GM11168 (cell line): Measurements from ENCODE around the gene SKIDA1.

Source experiments
- in situ Hi-C: fragments of 300-500 bp; cut with MboI; formaldehyde crosslinking; loops from one replicate; pipeline ENCODE4 v1.12.0; 2022; ENCODE audit warnings: low sequenced_read_pairs; ENCODE audit not compliant: unreplicated experiment

Gene SKIDA1

GRCh38 chr10:21503542-21503941 is 21.9 kb downstream of the SKIDA1 start:
- in situ Hi-C loops = no loop called here

DNA sequence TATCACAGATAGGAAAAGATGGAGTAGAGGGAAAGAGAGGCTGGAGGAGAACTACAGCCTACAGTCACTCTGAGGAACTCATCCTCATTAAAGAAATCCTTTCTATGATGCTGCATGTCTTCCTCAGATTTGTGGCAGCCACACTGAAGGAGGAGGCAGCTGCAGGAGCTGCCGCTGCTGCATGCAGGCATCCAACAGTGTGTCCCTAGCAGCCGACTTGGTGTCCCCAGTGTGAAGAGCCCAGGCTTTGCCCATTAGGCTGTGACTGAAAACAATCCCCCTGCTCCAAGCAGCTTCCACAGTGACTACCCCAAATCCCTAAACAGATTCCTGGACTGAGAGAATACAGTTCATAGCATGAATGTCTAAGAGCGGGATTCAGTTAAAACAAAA is 23.1 kb downstream of the SKIDA1 start:
- in situ Hi-C loops = no loop called here

DNA sequence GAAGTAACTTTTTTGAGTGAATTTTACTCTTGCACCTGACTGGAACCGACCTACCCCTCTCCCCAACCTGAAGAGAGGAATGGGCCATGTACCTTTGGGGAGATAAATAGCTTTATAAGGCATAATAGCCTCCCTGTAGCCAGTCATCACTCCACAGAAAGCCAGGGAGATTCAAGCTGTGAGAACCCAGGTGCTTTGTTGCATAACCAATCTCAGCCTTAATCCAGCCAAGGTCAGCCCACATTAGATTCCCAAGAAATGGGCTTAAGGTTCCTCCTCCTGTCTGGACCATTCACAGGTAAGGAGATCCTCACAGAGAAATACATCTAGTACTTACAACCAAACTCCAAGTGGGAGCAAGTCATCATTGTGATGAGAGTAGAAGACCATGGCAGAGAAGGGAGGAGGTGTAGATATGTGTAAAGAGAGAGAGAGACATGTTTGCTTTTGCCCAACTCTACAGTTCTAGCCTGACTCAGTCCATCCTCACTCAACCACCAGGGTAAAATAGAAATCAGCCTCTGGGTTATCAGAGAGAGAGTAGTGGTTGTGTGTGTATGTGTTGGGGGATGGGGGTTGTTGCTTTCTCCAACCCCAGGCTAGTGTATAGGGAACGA is 23.6 kb downstream of the SKIDA1 start:
- in situ Hi-C loops = no loop called here

DNA sequence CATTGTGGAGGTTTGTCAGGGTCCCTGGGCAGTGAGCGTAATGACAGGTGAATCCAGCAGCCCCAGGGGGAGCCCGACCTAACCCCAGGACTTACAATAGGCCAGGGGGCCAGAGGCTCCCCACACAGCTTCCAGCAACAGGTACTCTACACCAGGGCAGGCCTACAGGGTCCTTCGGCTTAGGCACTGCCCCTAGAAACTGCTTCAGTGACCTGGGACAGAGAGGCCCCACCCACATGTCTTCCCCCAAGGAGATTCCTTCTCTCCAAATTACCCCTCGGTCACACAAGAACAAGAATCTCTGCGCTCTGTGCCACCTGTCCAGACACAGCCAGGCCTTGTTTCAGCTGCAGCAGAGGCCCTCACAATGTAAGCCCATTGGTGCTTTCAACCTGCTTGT is 24.4 kb downstream of the SKIDA1 start:
- in situ Hi-C loops = no loop called here

DNA sequence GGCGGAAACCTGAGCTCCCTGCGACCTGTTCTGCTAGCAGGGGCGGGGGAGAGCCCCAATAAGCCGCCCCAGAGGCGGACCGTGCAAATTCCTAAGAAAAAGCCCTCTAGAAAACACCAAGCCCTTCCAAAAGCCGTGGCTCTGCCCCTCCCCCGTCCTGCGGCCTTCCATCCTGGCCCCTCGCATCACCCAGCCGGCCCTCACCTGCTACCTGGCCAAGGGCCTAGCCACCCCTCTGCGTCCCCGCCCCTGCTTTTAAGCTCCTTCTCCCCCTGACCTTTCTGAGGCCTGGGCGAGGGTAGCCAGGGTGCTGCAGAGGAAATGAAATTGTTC is 24.9 kb downstream of the SKIDA1 start:
- in situ Hi-C loops = no loop called here

- in situ Hi-C loops = loop anchor here (10.0 kb wide), 2 partner anchors 225 to 465 kb away; no protein-coding TSS in a partner anchor
These were observed 25.5 kb downstream of the SKIDA1 start for GRCh38 chr10:21499701-21500577.

- in situ Hi-C loops = loop anchor here (10.0 kb wide), 2 partner anchors 226 to 466 kb away; no protein-coding TSS in a partner anchor
These were observed 26.5 kb downstream of the SKIDA1 start for GRCh38 chr10:21498986-21499385.

DNA sequence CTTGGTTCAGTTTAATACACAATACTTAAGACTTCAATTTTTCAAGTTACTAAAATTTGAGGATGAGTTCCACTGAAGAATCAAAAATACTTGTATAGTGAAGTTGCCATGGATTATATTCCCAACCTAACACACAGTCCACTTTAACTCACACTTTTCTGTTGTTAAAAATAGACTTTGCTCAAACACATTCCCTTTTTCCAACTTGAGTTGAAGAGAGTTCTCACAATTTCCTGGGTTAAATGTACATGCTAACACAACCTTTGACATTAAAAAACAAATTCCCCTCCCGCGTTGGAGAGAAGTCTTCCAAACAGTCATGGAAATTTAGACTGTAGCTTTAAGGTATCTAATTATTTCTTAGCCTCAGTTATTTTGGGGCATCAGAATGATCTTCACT is 27.1 kb downstream of the SKIDA1 start:
- in situ Hi-C loops = loop anchor here (10.0 kb wide), 2 partner anchors 226 to 466 kb away; no protein-coding TSS in a partner anchor

- in situ Hi-C loops = loop anchor here (10.0 kb wide), 2 partner anchors 228 to 468 kb away; no protein-coding TSS in a partner anchor
These were observed 28.2 kb downstream of the SKIDA1 start for GRCh38 chr10:21497177-21497807.

DNA sequence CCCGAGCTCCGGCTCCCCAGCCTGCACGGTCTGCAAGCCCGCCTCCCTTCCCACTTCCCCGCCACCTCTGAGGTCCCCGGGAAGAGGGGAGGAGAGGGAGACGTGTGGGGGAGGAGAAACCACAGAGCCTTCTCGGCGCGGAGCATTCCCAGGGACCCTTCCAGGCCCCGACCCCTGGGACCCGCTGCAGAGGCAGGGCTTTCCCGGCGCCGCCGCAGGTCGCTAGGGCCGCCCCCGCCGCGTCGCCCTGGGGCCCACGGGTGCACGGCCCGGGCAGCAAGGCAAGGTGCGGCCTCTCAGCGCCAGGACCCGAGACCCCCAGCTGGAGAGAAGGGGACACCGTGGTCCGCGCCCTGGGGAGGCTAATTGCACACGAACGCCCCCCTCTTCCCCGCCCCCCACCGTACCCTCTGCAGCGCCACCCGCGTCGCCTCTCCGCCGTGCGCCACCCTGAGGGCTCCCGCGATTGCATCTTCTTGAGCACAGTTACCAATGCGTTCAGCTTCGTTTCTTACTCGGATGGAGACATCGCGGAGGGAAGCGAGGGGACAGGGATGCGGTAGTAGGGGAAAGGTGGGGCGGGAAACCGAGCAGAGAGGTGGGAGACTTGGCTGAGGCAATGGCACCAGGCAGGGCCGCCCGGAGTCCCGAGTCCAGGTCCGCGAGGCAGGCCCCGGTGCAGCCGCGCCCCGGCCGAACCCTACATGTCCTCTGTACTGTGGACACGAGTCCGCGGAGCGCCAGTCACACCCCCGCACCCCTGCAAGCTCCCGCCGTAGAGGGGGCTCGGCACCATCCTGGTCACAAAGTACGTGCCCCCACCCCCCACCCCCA is 28.9 kb downstream of the SKIDA1 start:
- in situ Hi-C loops = loop anchor here (10.0 kb wide), 2 partner anchors 228 to 468 kb away; no protein-coding TSS in a partner anchor

DNA sequence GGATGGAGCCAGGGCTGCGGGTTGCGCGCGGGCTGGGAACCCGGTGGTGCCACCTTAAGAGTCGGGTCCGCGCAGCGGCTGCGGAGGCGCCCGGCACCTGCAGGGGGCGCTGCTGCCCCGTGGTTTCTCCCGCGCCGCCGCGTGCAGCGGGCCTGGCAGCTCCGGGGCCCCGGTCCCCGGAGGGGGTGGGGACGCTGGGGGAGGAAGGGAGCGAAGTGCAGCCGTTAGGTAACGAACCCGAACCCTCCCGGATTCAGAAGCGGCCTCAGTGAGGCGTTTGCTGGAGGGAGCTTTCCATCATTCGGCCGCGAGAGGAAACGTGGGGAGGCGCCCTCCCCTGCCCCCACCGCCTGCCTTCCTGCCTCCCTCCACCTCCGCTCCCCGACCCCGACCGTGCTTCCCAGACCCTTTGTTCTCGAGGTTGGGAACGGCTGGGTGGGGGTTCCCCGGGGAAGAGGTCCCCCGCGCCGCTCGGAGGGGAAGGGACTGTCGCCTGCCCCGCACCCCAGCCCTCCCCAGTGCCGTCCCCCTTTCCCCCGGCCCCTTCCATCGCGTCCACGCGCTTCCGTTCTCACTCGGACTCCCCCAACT is 29.6 kb downstream of the SKIDA1 start:
- in situ Hi-C loops = loop anchor here (10.0 kb wide), 2 partner anchors 229 to 469 kb away; no protein-coding TSS in a partner anchor

DNA sequence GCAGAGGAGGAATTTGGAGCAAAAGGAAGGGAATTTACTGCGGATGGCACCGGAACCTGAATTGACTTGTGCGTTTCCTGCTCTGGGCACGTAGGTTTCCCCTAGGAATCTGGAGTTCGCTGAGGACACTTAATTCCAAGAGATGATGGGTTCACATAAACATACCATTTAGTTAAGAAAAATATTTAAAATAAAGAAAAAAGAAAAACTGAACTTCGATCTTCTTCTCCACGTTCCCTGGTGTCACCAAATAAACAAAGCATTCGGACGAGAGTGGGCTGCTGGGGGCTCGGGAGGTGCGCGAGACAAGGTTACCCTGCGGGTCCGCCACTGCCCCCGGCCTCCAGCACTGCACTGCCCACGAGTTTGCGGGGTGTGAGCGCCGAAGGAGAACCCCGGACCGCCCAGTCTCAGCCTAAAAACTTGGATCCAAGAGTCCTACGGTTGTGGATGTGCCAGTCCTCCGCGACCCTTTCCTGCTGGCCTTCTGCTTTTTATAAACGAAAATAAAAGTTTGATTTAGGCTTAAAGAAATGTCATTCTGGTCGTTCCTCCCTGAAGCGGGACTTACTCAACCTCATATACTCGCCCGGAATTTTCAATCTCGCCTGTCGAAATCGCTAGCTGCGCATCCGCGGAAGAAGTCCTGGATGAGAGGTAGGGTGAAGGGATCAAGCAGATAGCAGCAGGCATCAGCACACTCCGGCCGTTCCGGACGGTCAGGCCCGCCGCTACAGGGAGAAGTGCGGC is 30.3 kb downstream of the SKIDA1 start:
- in situ Hi-C loops = loop anchor here (10.0 kb wide), 2 partner anchors 230 to 470 kb away; no protein-coding TSS in a partner anchor

GRCh38 chr10:21494191-21495001 is 31.1 kb downstream of the SKIDA1 start:
- in situ Hi-C loops = loop anchor here (10.0 kb wide), 2 partner anchors 230 to 470 kb away; no protein-coding TSS in a partner anchor

GRCh38 chr10:21493784-21494183 is 31.7 kb downstream of the SKIDA1 start:
- in situ Hi-C loops = loop anchor here (10.0 kb wide), 2 partner anchors 231 to 471 kb away; no protein-coding TSS in a partner anchor

DNA sequence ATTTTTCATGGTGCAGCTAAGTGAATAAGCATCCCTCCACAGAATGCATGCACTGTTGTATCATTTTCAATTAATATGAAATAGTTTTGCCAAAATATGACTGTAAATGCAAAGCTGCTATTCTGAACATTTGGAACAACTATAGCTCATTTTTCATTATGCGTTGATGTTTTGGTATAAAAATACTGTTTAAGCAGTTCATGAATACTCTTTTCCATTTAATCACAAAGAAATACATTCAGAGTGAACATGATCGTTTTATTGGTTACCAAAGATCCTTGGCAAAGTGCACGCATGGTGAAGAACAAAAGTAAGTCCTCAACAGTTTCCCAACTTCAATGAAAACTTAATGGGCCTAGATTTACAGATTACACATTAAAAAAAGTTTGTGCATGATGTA is 33.1 kb downstream of the SKIDA1 start:
- in situ Hi-C loops = loop anchor here (10.0 kb wide), 2 partner anchors 232 to 472 kb away; no protein-coding TSS in a partner anchor

DNA sequence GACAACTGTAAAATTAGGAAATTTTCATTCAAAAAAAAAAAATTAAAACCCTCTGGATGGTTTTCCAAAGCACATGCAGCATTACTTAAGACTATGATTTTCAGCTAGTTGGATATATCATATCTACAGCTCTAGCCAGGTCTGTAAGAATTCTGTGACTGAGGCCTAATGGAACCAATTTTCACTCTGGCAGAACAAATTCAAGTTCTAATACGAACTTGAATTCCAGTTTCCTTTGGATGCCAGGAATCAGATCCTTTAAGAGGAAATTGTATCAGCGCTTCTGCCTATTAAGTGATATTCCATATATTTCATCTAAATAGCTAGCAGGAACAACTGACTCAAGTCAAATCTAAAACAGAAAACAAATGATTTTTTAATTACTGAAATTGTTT is 34.8 kb downstream of the SKIDA1 start:
- in situ Hi-C loops = loop anchor here (10.0 kb wide), 2 partner anchors 234 to 474 kb away; no protein-coding TSS in a partner anchor

- in situ Hi-C loops = loop anchor here (10.0 kb wide), 2 partner anchors 235 to 475 kb away; no protein-coding TSS in a partner anchor
These were observed 35.3 kb downstream of the SKIDA1 start for GRCh38 chr10:21490028-21490710.
